Right lung (tissue), 5 donors: ENCODE measurements around the gene AFAP1L2. TPM values are rescaled to one million over a fixed set of nuclear protein-coding genes. Genes with fewer than 3 reads are reported as not detected.

Experiments
- DNase-seq, 2 donors: peaks; one replicate each; pipeline ENCODE4 v3.0.0-alpha.2; 2013
- polyA plus RNA-seq, 5 donors: library from polyadenylated mRNA; unstranded; fragments of 120-200 nt; gene quantifications; one replicate each; pipeline versions ENCODE4 v1.2.1 to v1.2.3, GENCODE V29; 2013; ENCODE audit warnings: inconsistent platforms in 1 of 5, low replicate concordance in 1 of 5; ENCODE audit not compliant: insufficient read length in 5 of 5, insufficient read depth in 1 of 5

The AFAP1L2 gene
- polyA plus RNA-seq, 5 donors, result 30.3 to 38.1 (median 33.8) TPM

DNA sequence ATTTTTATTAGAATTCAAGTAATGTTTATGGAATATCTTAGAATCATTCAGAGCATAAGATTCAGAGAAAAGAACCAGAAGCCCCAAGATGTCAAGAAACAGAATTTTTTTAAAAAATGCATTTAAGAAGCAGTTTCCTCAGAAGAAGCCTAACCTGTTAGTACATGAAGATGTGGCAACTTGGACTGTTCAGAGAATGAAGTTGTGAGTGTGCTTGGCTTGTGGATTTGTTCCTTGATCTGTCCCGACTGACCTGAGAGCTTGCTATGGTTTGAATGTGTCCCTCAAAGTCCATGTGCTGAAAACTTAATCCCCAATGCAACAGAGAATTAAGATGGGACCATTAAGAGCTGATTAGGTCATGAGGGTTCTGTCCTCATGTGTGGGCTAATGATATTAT, 13.8 kb upstream of the AFAP1L2 start:
- DNase-seq, result no peak

DNA sequence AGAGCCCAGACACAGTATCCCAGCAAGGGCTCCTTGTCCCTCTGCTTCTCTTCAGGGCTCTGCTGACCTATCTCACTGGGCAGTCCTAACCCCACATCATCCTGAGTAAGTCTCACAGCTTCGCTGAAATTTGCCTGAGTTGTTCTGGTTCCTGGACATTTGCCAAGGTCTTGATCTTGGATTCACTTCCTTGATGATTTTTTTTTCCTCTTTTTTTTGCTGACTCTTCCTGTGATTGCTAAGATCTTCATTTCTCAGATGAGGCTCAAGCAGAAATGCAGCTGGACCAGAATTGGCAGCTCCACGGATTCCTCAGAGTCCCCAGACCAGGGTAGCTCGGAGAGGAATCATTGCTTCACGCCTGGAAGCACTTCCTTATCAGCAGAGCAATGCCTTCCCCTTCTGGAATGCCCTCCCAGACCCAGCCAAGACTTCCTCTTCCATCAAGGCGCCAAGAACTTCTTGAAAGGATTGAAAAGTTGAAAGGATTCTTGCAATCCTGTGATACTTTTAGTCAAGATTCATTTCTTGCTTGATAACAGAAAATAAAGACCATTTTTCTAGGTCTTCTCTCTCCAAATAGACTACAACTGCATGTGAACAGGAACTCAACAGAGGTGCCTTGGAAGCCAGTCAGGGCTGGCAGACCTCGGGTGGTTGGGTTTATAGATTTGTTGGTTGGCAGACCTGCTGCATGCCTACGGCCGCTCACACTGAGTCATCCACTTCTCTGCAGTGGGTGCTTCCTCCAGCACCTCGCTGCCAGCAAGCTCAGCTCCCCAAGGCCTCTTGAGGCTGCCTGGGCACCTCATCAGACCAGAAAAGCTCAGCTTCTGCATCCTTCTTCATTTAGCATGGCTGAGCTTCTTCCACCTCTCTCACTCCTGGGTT, 8.8 kb upstream of the AFAP1L2 start:
- DNase-seq, result peak; percentile 59 to 60

DNA sequence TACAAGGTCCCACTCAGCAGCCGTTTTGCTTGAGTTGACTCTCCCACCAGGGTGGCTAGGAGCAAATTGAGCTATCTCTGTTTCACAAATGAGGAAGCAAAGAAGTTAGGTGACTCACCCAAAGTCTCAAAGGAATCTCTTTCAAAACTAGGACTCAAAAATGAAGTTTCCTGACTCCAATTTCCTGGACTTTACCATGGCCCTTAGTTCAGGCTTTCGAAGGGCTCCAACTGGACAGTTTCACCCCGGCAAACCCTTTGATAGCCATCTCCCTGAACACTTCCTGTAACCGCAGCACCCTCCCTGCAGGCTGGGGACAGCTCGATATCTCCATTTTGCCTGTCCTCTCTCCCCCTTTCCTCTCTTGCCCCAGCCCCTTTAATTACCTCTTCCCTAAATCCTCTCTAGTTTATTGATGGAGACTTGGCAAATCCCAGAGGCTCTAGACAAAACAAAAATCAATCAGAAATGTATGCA, 4.7 kb upstream of the AFAP1L2 start:
- DNase-seq, result no peak

DNA sequence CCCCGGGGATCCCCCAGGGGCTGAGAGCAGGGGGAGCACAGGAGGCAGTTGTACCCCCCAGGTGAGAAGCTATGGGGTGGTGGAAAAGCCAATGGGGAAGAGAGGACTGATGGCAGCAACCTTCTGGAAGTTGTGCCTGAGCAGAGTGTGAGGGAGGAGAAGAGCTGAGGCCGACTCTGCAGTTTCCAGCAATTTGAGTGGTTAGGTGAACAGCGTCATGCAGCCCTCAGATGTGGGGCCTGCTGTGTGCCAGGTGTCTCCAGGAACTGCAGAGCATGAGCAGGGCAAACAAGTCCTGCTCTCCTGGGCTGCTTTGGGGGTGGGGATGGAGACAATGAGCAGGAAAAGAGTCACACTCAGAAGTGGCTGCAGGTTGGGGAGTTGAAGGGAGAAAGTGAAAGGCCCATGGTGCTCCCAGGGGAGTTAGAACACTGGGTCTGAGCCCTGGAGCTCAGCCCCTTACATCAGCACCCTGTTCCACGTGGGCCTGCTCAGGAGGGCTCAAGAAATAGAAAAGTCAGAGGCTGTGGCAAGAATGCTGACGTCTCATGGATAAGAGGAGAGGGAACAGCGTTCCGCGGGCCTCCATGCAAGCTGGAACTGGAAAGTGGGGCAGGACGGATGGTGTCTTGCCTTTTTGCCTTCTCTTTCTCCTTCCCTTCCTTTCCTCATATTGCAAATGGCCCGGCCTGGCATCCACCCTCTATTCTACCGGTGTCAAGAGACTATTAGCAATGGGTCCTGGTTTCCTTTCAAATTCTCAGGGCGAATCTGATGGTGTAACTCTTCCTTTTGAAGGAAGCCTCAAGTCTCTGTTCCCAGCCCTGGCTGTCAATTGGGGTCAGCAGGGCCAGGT, 4.0 kb upstream of the AFAP1L2 start:
- DNase-seq, result no peak

DNA sequence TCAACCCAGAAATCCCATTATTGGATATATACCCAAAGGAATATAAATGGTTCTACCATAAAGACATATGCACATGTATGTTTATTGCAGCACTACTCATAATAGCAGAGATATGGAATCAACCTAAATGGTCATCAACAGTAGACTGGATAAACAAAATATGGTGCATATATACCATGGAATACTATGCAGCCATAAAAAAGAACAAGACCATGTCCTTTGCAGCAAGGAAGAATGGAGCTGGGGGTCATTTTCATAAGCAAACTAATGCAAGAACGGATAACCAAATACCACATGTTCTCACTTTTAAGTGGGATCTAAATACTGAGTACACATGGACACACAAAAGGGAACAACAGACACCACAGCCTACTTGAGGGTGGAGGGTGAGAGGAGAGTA, 2.2 kb upstream of the AFAP1L2 start:
- DNase-seq, result no peak

DNA sequence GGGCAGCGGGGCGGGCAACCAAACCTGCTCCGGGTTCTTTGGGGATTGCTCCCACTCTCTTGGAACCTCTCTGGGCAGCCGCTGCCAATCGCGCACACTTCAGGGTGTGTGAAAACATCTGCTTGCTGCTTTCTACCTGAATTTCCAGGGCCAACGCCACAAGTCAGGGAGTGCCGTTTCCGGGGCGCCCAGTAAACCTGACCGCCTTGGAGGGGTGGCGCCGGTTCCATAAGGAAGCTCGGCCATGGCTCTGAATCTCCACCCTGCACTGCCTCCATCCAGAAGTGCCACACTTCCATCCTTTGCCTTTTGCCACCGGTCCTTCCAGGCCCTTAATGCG, 679 bp upstream of the AFAP1L2 start:
- no peak for DNase-seq

DNA sequence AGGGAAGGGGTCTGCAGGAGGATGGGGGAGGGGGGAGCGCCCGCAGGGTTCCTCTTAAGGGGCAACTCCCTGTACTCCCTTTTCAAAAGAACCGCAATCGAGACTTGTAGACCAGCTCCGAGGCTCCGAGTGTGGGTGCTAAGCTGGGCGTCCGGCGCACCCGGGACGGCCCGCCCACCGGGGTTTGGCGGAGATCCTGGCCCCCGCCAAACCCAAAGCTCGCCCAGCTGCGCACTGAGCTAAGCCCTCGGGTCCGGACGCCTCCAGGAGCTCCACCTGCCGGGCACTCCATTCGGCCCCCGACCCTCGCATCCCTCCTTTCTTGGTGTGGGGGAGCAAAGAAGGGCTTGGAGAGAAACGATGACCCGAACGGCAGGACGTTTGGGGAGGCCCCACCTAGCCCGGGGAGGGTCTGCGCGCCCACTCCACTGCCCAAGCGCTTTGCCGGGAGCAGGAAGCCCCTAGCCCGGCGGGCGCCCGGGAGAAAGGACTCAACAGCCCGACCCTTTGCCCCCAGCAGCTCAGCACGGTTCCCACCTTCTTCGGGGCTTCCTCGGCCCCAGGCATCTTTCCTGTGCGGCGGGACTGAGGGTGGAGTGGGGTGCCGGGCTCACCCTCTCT, 651 bp downstream of the AFAP1L2 start:
- DNase-seq, result no peak

DNA sequence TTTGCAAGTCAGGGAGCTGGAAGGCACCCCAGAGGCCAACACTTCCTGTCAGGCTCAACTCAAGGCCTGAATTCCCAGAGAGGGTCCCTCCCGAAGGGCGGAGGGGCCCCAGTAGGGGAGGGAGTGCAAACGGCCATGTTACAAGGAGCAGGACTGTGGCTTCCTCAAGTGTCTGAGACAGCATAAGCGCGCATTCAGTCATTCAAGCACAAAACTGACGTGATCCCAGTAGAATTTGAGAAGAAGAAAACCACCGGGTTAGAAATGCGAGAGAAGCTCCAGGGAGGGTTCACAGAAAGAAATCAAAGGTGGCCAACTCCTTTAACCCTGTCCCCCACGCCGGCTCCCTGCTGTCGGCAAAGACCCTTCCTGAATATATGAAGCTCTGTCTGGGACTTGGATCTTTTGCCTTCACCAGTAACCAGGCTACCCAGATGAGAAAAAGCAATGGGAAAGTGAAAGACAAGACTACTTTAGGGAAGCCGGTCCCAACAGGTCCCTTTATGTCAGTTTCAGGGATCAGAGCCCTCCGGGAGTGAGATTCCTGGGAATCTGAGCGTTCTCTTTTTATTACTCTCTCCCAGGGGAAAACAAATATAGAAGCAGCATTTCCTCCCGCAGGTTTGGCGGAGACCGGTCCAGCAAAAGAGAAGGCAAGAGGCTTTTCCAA, 1.3 kb downstream of the AFAP1L2 start:
- no peak for DNase-seq

DNA sequence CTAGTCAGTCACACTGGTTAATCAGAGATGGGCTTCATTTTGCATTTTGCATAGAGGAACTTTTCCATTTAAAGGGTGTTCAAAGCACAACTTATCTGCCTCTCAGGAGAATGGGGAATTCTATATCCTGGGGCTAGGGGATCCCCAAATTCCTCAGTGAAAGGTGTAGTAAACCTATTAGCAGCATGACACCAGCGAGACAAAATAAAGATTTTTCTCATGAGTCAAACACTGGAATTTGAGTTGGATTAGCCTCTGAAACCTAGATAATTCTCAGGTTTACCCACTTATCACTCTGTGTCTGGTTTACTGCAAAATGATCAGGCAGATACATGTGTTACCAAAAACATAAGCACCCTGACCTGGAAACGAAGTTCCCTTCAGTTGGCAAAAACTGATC, 2.1 kb downstream of the AFAP1L2 start:
- DNase-seq, result no peak

DNA sequence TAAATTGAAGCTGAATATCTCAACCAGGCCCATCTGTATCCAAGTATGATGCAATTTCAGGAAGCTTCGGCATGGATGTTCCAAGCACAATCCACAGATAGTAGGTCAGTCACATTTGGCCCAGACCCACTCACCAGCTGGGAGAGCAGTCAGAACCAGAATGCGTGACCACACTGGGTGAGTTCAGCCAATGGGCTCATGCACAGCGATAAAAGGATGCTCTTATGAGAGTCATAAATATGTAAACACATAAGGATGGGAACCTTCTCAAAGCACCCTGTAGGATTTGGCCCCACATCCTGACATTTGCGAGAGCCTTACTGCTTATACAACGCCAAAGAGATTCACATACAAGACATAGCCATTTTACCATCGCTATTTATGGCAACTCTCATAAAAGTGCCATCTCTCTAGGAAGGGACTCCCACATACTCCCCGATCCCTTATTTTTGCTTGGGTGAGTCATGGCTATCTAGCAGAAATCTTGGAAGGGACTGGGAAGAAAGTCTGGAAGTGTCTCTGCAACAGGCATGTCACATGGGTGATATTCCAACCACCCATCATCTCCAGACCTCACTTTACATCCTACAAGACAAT, 3.0 kb downstream of the AFAP1L2 start:
- peak; percentile 84 to 88 for DNase-seq

DNA sequence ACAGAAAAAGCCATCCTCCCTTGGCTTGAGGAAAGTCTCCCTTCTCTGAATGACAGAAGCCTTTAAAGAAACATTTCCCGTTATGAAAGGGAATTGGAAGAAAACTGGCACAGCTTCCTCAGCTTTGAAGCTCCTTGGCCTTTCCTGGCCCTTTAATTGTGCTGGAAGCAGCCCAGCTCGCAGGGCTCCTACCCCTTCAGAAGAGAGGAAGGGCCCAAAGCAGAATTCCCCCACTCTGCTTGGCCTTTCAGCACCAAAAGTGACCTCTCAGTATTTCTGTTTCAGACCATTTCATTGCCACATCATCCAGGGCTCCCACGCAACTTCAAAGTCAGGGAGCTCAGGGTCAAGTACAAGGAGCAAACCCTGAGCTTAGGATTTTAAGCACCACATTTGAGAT, 4.2 kb downstream of the AFAP1L2 start:
- peak; percentile 70 to 75 for DNase-seq

DNA sequence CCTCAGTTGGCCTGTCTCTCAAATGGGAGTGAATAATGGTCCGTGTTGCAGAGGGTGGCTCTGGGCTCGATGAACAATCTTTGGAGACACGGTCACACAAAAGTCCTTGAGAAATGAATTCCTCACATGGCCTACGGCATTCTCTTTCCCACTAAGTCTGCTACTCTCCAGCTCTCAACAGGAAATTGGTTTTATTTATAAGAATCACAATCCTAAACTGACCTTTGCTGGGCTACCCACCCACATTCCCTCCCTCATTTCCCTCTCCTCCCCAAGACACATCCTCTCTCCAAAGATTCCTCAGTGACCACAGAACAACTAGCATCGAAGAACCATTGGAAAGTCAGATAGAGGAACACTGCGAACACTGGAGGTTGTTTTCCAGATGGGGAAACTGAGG, 4.7 kb downstream of the AFAP1L2 start:
- no peak for DNase-seq

DNA sequence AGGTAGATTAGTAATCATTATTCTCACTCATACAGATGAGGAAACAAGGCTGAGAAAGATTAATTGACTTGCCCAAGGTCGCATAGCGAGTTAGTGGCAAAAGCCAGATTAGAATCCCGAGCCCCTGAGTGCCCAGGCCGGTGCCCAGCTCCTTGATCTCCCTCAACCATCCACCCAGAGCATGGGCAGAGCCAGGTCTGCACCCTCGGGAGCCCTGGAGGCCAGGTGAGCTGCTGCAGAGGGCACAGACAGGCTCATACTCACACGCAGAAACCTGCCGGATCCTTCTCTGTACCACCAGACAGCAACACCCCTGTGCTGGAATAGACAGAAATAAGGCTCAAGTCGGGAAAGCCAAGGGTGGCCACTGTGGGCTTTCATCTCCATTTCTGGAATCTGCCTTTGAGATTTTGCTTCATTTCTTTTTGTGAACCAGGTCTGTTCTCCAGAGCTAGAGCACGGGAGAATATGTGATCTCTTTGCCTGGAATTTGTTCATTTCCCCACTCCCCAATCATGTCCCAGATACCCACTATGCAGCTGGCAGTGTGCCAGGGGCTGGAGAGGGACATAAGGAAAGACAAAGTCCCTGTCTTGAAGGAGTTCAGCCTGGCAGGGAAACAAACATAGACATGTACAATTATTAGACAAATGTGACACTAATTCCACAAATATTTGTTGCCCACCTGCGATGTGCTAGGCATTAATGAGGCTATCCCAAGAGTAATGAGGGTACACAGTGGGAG, 5.5 kb downstream of the AFAP1L2 start:
- no peak for DNase-seq

DNA sequence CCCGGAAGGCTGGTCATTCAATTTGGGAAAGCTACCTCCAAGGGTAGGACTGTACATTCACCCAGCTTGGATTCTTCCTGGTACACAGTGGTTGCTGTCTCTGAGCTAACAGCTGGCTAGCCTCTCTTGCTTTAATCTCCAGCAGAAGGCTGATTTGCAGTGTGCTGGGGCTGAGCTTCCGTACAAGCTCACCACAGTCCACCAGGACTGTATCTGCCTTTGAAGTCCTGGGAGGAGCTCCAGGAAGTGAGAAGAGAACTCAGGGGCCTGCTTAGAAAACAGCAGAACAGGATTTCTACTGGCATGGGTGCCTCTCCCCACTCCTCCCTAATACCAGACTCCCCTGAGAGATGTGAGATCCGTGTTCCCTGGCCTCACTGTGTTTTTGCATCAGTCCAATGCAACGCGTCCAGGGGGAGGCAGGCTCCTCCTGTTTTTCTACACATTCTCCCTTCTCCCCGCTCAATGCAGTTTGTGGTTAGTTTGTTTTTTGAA, 6.6 kb downstream of the AFAP1L2 start:
- DNase-seq, result no peak

DNA sequence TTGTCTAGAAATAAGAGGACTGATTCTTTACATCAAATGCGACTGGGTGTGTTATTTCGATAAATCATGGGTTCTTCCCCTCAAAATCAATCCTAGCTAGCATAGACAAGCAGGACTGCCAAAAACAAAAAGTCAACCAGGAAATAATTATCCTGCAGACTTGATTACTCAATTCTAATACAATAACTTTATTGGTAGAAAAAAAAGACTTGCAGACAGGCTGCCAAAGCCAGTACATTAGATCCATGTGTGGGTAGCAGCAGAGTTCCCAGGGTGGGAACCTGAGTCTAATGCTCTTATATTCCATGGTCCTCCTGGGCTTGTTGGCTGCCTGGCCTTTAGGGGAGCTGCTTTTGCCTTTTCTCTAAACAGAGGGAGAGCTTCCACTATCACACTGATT, 7.8 kb downstream of the AFAP1L2 start:
- DNase-seq, result no peak

DNA sequence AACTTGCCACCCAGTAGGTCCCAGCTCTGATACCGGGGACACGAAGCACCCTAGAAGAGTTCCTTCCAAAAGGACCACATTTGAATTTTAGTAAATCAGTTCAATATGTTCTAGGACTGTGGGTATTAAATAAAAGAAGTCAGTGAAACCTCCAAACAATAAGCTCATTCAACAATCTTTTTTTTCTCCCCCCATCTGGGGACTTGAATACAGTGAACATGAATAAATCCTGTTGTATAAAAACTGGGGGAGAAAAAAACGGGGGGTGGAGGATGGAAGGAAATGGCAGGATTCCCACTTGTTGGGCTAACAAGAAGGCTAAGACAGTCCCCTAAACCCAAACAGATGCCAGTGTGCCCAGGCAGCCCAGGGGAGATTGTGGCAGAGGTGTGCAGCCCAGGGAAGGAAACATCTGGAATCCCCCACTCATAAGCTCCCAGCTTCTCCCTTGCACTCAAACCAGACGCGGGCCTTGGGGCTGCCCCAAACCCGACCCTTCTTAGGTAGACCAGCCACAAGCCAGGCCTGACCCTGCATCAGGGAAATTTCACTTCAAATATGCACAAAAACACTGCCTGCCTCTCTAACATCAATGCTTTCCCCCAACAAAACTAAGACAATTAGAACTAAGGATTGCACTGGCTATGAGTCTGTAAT, 8.8 kb downstream of the AFAP1L2 start:
- DNase-seq, result no peak

DNA sequence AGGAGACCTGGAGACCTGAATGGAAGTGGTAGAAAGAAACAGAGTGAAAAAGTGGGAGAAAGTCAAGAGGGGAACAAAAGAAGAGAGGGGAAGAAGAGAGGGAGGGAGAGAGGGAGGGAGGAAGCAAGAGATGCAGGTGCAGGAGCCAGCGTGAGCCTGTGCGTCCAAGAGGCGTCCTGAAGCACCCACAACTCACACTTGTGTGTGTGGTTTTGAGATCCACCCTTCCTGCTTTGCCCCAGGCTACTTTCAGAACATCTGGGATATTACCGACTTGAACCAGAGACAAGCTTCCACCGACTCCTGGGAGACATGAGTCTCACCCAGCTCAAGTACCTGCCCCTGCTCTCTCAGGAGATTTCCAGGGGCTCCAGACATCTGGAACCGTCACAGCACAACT, 9.8 kb downstream of the AFAP1L2 start:
- no peak for DNase-seq

DNA sequence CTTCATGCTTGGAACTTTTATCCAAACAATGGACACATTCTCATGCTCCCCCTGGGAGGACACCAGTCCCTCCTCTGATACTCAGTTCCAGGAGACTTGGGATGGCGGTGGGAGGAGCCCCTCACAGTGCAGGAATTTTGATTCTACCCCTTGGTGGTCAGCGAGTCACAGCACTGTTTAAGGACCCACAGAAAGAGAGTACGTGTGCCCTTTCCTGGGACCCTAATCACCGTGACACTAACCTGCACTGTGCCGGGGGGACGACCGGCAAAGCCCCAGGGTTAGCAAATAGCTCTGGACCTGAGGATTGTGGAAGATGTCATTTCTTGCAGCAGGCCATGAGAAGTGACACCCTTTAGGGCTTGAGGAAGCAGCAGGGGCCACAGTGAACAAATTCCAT, 10.4 kb downstream of the AFAP1L2 start:
- DNase-seq, result no peak

DNA sequence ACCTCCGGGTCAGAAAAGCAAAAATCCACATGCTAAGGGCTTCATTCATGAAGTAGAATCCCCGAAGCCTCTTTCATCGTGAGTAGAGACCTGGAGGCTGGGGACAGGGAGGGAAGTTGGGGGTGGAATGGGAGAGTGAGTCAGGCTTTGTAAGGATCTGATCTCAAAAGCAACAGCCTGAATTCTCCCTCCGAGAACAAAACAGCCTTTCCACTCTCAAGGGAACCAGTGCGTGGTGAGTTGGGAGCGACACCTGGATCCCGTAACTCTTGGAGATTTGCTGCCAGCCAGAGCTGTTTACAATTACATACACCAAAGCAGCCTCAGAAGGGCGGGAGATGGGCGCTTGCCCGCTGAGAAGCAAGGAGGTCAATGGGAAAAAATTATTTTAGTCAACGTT, 10.8 kb downstream of the AFAP1L2 start:
- no peak for DNase-seq
